Measurements from ENCODE around the gene MACC1. TPM values are rescaled to one million over a fixed set of nuclear protein-coding genes. Genes with fewer than 3 reads are reported as not detected.
"Not testable (repeated sequence)": the region's sequence is repeated elsewhere in the genome, so short reads cannot be mapped to it uniquely, and the experiment has no call there.

The MACC1 gene
- total RNA-seq, 1 donor = 0.18 TPM

- DNase-seq (ENCODE audit: low read depth) = no peak
- no peak overlapping the region for H3K4me3 ChIP-seq (ENCODE audit: low read depth, low read length)
- no peak for TF ChIP-seq CTCF (IDR thresholded peaks at IDR 0.05; ENCODE audit: insufficient read depth, low read length)
Observed at GRCh38 chr7:20188567-20188966, 28.6 kb downstream of the MACC1 start.

GRCh38 chr7:20187850-20188249 lies 29.3 kb downstream of the MACC1 start:
- not testable (repeated sequence) for H3K4me3 ChIP-seq (ENCODE audit: low read depth, low read length); DNase-seq (ENCODE audit: low read depth)

- no peak overlapping the region for H3K4me3 ChIP-seq (ENCODE audit: low read depth, low read length)
- DNase-seq (ENCODE audit: low read depth) = no peak
- no peak for TF ChIP-seq CTCF (IDR thresholded peaks at IDR 0.05; ENCODE audit: insufficient read depth, low read length)
Observed at GRCh38 chr7:20185988-20186387, 31.2 kb downstream of the MACC1 start.

- no peak for TF ChIP-seq CTCF (IDR thresholded peaks at IDR 0.05; ENCODE audit: insufficient read depth, low read length)
Observed at GRCh38 chr7:20183086-20183485, 34.1 kb downstream of the MACC1 start.

GRCh38 chr7:20176578-20177242 lies 40.5 kb downstream of the MACC1 start:
- no peak overlapping the region for H3K4me3 ChIP-seq (ENCODE audit: low read depth, low read length)
- TF ChIP-seq CTCF (IDR thresholded peaks at IDR 0.05; ENCODE audit: insufficient read depth, low read length) = no peak
- no peak for DNase-seq (ENCODE audit: low read depth)

More at GRCh38 chr7:20183086-20183485, 34.1 kb downstream of the MACC1 start:
- no peak overlapping the region for H3K4me3 ChIP-seq (ENCODE audit: low read depth, low read length)
- no peak for DNase-seq (ENCODE audit: low read depth)

- DNase-seq (ENCODE audit: low read depth) = no peak
- H3K4me3 ChIP-seq (ENCODE audit: low read depth, low read length) = no peak overlapping the region
- TF ChIP-seq CTCF (IDR thresholded peaks at IDR 0.05; ENCODE audit: insufficient read depth, low read length) = no peak
Observed at GRCh38 chr7:20173828-20174227, 43.4 kb downstream of the MACC1 start.

GRCh38 chr7:20172736-20173334 lies 44.3 kb downstream of the MACC1 start:
- peak; percentile 58 for TF ChIP-seq CTCF (IDR thresholded peaks at IDR 0.05; ENCODE audit: insufficient read depth, low read length)
- peak; percentile 69 for DNase-seq (ENCODE audit: low read depth)

More at GRCh38 chr7:20172736-20173334, 44.3 kb downstream of the MACC1 start:
- H3K4me3 ChIP-seq (ENCODE audit: low read depth, low read length) = no peak overlapping the region

Measured in fibroblast of the aortic adventitia (primary cell).